Urinary bladder (tissue), 4 donors: Measurements from ENCODE around the gene ZNF362. TPM values are rescaled to one million over a fixed set of nuclear protein-coding genes. Genes with fewer than 3 reads are reported as not detected.

Experiments used
- DNase-seq: peaks from one replicate; pipeline ENCODE4 v3.0.0-alpha.2; 2015; ENCODE audit errors: extremely low spot score
- H3K27ac ChIP-seq: one replicate; pipeline ENCODE4 v1.5.1; 2013; ENCODE audit warnings: low read depth, mild to moderate bottlenecking, moderate library complexity
- H3K36me3 ChIP-seq: one replicate; pipeline ENCODE4 v1.6.1; 2013; ENCODE audit warnings: mild to moderate bottlenecking, moderate library complexity; ENCODE audit not compliant: insufficient read depth
- H3K4me1 ChIP-seq: one replicate; pipeline ENCODE4 v1.6.1; 2013; ENCODE audit warnings: mild to moderate bottlenecking, moderate library complexity; ENCODE audit not compliant: insufficient read depth
- H3K4me3 ChIP-seq: one replicate; pipeline ENCODE4 v1.5.1; 2013; ENCODE audit warnings: low read depth, low read length
- WGBS: extraction: QIAGEN DNeasy Blood & Tissue Kit; methylation state at CpG from one replicate; pipeline ENCODE4 v1.1.7; 2013; 5-methylcytosine and 5-hydroxymethylcytosine counted together
- polyA plus RNA-seq: library from polyadenylated mRNA; stranded (reverse); fragments of 200-250 nt; gene quantifications from one replicate; pipeline ENCODE4 v1.2.3, GENCODE V29; 2013
- total RNA-seq: library from RNA; depleted of rRNA; stranded (reverse); fragments of >200 nt; gene quantifications from one replicate; pipeline ENCODE4 v1.2.3, GENCODE V29; 2014
- donor health status: healthy with polysubstance abuse.
- donor health status: healthy.

Gene ZNF362
- total and polyA plus RNA-seq, 2 donors = 10.3 to 33.7 TPM

DNA sequence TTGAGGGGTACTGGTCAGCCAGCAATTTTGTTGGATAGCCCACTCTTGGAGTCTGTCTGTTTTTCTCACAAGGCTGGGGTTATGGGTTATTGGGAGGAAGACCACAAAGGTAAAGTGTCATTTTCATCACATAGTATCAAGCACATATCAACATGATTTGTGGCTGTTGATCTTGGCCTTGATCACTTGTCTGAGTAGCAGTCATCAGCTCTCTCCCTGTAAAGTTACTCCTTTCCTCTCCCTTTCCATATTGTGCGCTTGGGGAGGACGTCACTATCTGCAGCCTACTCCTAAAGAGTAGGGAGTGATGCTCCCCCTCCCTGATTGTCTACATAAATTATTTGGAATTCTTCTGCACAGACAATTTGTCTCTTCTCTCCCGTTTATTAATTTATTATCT, 1.8 kb upstream of the ZNF362 start:
- Histone ChIP-seq H3K4me3 (no peak overlapping the region), H3K4me1 (no peaks in the 10 kb centered on the region), H3K27ac (no peak overlapping the region), H3K36me3 (no peaks in the 10 kb centered on the region)
- no peak for DNase-seq
- WGBS = 77% methylated on average over 3 of the region's 3 CpGs

DNA sequence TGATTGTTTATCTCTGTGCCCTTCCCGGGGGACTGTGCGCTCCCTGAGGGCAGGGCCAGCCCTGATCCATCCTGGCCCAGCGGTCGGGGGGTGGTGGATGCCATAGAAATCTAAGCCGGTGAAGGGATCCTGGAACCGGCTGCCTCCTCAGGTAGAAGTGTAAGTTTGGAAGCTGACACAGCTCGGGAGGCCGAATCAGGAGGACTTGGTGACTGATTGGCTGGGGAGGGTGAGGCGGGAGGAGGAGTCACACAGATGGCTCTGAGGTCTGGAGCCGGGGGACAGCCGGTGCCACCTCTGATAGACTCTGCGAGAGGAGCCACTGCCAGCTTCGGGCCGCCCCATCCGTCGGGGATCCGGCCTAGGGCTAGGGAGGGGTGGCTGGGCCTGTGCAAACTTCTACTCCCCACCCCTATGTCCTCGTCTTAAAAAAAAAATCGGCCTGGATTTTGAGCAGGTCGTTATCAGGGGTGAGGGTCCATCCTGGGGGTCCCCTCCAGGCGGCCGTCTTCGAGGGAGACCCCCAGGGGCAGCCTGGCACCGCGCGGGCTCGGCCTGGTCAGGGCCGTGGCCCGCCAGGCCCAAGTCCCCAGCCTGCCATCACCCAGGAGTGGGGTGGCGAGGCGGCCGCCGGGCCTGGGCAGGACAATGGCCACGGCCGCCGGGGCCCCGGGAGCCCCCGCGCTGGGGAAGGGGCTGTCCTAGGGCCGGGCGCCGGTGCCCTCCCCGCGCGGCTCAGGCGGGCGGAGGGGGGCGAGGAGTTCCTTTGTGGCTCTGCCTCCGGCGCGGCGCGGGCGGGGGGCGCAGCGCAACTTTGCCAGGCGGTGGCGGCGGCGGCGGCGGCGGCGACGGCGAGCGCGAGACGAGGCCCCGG, 708 bp upstream of the ZNF362 start:
- peak overlapping the region; percentile 97 for H3K27ac ChIP-seq
- WGBS = 7% methylated on average over 70 of the region's 70 CpGs
- peak; percentile 35 for DNase-seq
- no peaks in the 10 kb centered on the region for H3K36me3 ChIP-seq
- H3K4me3 ChIP-seq = peak overlapping the region; percentile 95
- H3K4me1 ChIP-seq = peaks cover 1% of the 10 kb centered on the region

- H3K4me3 ChIP-seq = peak overlapping the region; percentile 95
- under 1% methylated on average over 30 of the region's 43 CpGs for WGBS
- H3K4me1 ChIP-seq = peaks cover 1% of the 10 kb centered on the region
- peak overlapping the region; percentile 97 for H3K27ac ChIP-seq
- no peaks in the 10 kb centered on the region for H3K36me3 ChIP-seq
- DNase-seq = no peak
These were observed 146 bp upstream of the ZNF362 start for GRCh38 chr1:33256221-33256470.

GRCh38 chr1:33257207-33257771, 997 bp downstream of the ZNF362 start:
- H3K4me3 ChIP-seq = peak overlapping the region; percentile 95
- under 1% methylated on average over 18 of the region's 18 CpGs for WGBS
- peak overlapping the region; percentile 24 for H3K27ac ChIP-seq
- H3K36me3 ChIP-seq = no peaks in the 10 kb centered on the region
- H3K4me1 ChIP-seq = peaks cover 1% of the 10 kb centered on the region
- DNase-seq = no peak

- peak overlapping the region; percentile 24 for H3K27ac ChIP-seq
- 33% methylated on average over 19 of the region's 19 CpGs for WGBS
- no peak for DNase-seq
- H3K4me1 ChIP-seq = peaks cover 1% of the 10 kb centered on the region
- H3K36me3 ChIP-seq = no peaks in the 10 kb centered on the region
- H3K4me3 ChIP-seq = peak overlapping the region; percentile 95
These were observed 1.8 kb downstream of the ZNF362 start for GRCh38 chr1:33257772-33258712.

DNA sequence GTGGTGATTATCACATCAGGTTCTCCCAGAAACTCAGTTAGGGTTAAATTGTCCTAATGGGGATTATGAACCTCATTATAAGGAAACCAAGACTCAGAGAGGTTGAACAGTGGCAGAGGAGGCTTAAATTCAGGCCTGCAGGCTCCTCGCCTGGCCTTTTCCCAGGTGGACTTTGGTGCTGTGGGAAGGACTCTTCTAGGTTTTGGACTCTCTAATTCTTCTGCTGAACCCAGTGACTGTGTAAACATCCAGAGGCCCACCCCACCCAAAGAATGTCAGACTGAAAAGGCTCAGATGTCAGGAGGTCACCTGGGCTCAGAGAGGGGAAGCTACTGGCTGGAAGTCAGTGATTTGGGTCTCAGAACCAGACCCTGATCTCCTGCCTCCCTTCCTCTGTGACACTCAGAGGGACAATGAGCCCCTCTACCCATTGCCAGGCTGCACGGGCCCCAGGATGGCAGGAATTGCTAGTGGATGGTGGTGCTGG, 2.5 kb downstream of the ZNF362 start:
- H3K27ac ChIP-seq = no peak overlapping the region
- no peak for DNase-seq
- no peak overlapping the region for H3K4me3 ChIP-seq
- H3K36me3 ChIP-seq = no peaks in the 10 kb centered on the region
- peaks cover 1% of the 10 kb centered on the region for H3K4me1 ChIP-seq
- WGBS = 81% methylated on average over 2 of the region's 2 CpGs

DNA sequence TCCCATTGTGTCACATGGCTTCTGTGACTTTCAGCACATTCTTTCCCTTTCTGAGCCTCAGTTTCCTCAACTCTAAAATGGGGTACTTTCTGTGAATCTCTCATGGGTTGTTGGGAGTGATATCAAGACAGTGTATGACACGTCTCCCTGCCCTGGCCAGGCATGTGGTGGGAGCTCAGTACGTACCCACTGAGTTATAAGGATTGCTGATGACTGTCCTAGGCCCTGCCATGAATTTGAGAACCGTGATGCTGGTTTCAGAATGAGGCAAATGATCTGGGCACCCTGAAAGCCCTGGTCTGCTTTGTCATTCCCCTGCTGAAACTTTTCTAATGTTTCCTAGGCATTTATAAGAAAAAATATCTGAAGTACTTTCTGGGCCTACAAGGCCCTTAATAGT, 3.6 kb downstream of the ZNF362 start:
- H3K27ac ChIP-seq = no peak overlapping the region
- no peak for DNase-seq
- no peaks in the 10 kb centered on the region for H3K36me3 ChIP-seq
- peaks cover 1% of the 10 kb centered on the region for H3K4me1 ChIP-seq
- WGBS = 86% methylated on average over 3 of the region's 3 CpGs
- H3K4me3 ChIP-seq = no peak overlapping the region

- H3K4me1 ChIP-seq = peaks cover 1% of the 10 kb centered on the region
- no peaks in the 10 kb centered on the region for H3K36me3 ChIP-seq
- H3K4me3 ChIP-seq = no peak overlapping the region
- DNase-seq = no peak
- no peak overlapping the region for H3K27ac ChIP-seq
- WGBS = 74% methylated on average over 5 of the region's 5 CpGs
These were observed 4.1 kb downstream of the ZNF362 start for GRCh38 chr1:33260439-33260838.

GRCh38 chr1:33261344-33261743, 5.1 kb downstream of the ZNF362 start:
- DNase-seq = no peak
- 22% methylated on average over 7 of the region's 7 CpGs for WGBS
- Histone ChIP-seq H3K36me3 (no peaks in the 10 kb centered on the region), H3K4me3 (no peak overlapping the region), H3K4me1 (peaks cover 1% of the 10 kb centered on the region), H3K27ac (no peak overlapping the region)

GRCh38 chr1:33263890-33264504, 7.7 kb downstream of the ZNF362 start:
- no peak for DNase-seq
- H3K27ac ChIP-seq = no peak overlapping the region
- no peaks in the 10 kb centered on the region for H3K36me3 ChIP-seq
- WGBS = 76% methylated on average over 5 of the region's 5 CpGs
- H3K4me1 ChIP-seq = peaks cover 1% of the 10 kb centered on the region
- no peak overlapping the region for H3K4me3 ChIP-seq

DNA sequence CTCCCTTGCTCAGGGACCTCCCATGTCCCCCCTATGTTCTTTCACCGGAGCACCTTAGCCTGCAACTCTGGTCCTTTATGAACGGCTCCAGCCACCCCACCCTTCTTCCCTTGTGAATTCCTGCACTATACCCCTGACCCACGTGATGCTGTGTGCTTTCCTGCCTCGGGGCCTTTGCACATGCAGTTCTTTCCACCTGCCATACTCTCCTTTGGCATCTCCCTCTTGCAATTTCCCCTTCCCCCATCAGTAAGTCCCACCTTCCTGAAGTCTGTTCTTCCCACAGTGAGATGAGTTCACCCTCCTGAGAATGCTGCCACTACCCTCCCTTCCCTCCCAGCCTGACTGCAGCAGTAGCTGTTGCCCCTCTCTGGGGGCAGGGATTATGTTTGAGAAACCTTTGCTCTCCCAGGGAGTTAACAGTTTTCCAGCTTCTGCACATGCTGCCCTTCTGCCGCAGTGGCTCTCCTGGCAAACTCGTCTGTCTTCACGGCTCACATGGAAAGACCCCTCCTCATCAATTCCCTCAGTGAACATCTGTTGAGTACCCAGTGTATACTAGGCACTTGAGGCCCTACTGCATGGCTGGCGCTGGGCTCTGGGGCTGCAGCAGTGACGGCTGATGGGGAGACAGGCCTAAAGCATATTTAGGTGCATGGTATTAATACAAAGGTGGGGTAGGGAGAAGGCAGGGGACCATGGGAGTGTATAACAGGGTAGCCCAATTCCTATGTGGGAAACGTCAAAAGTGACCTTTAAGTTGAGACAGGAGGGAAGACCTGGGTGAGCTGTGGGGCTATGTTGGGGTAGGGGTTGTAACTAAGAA, 9.7 kb downstream of the ZNF362 start:
- DNase-seq = no peak
- Histone ChIP-seq H3K36me3 (no peaks in the 10 kb centered on the region), H3K4me1 (no peaks in the 10 kb centered on the region), H3K4me3 (no peak overlapping the region), H3K27ac (no peak overlapping the region)
- 85% methylated on average over 10 of the region's 10 CpGs for WGBS

- WGBS = 90% methylated on average over 6 of the region's 6 CpGs
- DNase-seq = no peak
- Histone ChIP-seq H3K4me3 (no peak overlapping the region), H3K36me3 (no peaks in the 10 kb centered on the region), H3K4me1 (no peaks in the 10 kb centered on the region), H3K27ac (no peak overlapping the region)
These were observed 10.5 kb downstream of the ZNF362 start for GRCh38 chr1:33266766-33267165.
